CD4-positive, alpha-beta T cell treated with Interleukin-2 at 100 ng/mL for 4 hours (primary cell): ENCODE data around the gene KLB.
A peak's percentile ranks its signal among the peaks of the same experiment; 100 is the strongest.
"Not testable (repeated sequence)": the region's sequence is repeated elsewhere in the genome, so short reads cannot be mapped to it uniquely, and the experiment has no call there.

Experiments used
- DNase-seq: peaks from one replicate; pipeline ENCODE4 v3.0.0-alpha.2; 2020; ENCODE audit warnings: low spot score

The KLB gene

GRCh38 chr4:39406763-39407583 lies at the start of gene KLB:
KLB (plus strand) TSS chr4:39406930; CDS start chr4:39406950, 20 bp downstream.
- DNase-seq, result no peak

DNA sequence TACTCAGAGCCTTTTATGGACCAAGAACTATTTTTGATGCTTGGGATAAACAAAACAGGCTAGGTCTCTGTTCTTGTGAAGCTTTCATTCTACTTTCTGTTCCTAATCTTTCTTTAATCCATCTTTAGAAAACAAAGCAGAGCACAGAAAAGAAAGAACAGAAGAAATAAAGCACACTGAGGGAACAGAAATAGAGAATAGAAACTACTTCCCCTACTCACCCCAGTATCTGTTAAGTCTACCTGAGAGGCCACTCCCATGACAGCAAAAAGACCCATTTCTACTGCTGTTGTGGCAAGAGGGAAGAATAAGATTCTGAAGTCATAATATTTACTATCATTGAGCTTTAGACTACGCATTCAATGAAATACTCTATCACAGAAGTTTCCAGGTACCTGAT lies 49.7 kb upstream of the KLB start:
- no peak for DNase-seq

GRCh38 chr4:39360611-39361010 lies 46.1 kb upstream of the KLB start:
- DNase-seq, result not testable (repeated sequence)

DNA sequence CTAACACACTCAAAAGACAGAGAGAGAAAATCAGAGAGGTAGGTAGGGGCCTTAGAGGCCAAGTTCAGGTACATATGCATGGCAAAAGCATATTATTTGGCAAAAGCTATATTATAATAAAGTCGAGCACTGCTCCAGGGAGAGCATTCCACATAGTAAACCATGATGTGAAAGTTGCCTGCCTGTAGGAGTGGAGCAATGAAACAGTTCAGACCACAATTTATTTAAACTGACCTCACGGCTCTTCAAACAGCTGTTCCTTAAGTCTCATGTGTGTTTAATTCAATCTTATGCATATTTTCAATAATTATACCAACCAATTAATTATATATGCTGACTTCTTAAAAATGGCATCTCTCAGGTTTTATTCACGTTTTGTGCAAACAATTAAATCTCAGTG lies 43.9 kb upstream of the KLB start:
- no peak for DNase-seq

DNA sequence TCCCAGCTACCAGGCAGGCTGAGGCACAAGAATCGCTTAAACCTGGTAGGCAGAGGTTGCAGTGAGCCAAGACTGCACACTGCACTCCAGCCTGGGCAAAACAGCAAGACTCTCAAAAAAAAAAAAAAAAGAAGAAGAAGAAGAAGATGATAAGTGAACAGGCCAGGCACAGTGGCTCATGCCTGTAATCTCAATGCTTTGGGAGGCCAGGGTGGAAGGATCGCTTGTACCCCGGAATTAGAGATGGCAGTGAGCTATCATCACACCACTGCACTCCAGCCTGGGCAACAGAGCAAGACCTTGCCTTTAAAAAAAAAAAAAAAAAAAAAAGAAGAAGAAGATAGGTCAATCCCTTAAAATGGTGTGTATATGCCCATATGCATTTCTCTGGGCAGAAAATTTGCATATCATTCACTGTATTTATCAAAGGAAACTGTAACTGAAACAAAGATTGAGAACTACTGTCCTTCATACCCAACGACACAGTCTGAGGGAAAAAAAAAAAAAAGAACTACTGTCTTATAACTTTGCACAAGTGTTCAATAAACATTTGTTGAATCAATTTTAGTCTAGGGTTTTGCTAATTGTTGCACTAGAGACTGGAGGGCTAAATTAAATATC lies 42.8 kb upstream of the KLB start:
- no peak for DNase-seq

GRCh38 chr4:39365360-39365759 lies 41.4 kb upstream of the KLB start:
- DNase-seq, result no peak

- peak; percentile 91 for DNase-seq
Observed at GRCh38 chr4:39365830-39366771, 40.6 kb upstream of the KLB start, which contains the start of gene RFC1. RFC1 (minus strand) TSS chr4:39366362; CDS start chr4:39366241, 121 bp downstream.

GRCh38 chr4:39367166-39367565 lies 39.6 kb upstream of the KLB start:
- DNase-seq, result no peak

DNA sequence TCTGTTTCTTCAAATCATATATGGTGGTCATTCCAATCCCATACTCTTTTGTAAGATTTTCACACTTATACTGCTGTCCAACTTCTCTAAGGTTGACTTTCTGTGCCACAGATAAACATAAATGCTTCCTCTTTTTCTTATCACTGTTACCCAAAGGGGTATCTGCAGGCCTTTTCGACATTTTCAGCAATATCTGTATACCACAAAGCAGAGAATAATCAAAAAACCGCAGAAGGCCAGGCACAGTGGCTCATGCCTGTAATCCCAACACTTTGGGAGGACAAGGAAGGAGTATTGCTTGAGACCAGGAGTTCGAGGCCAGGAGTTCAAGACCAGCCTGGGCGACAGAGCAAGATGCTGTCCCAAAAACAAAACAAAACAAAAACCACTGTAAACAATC lies 37.4 kb upstream of the KLB start:
- DNase-seq, result no peak

GRCh38 chr4:39371209-39371608 lies 35.5 kb upstream of the KLB start:
- DNase-seq, result not testable (repeated sequence)

DNA sequence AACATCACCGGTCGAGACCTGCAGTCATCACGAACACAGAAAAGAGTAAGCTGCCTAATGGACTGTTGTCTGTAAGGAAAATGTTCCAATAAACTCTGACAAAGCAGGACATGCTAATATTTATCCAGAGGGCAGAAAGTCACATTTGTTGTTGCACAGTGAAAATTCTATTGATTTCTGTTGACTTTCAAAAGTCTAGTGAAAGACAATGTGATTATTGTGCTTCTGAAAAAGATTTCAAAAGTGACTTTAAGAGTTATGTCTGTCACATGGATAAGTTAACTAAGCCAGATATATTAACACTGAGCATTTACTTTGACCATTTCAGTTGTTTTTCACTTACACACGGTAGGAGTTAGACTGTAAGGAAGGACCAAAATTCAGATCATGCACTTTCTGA lies 31.3 kb upstream of the KLB start:
- DNase-seq, result no peak

DNA sequence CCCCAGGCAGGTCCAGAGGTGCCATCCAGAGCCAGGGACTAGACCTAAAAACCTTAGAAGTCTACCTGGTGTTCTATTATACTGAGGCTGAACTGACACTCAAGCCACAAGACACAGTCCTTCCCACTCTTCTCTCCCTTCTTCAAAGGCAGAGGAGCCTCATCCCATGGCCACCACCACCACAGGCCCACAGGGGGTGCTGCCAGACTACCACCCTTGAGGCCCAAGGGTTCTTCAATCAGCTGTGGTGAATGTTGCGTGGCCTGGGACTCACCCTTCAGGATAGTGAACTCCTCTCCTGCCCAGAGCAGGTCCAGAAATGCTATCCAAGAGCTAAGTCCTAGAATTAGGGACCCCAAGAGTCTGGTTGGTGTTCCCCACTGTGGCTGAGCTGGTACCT lies 23.0 kb upstream of the KLB start:
- no peak for DNase-seq

DNA sequence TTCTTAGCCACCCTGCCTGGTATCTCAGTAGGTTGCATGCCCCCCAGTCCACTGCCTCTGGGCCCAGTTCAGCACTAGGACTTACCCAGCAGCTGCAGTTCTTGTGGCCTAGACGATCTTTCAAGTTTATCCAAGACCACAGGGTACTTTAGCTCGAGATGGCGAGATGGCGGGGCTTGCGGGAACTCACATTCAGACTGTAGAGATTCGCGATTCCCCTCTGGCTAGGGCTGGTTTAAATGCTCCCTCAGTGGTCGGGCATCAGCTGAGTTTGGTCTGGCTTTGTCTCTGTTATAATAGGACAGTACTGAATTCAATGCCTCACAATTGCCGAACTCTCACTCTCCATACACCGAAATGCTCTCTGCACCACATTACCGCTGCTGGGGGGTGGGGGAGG lies 22.2 kb upstream of the KLB start:
- DNase-seq, result no peak

GRCh38 chr4:39390603-39391002 lies 16.1 kb upstream of the KLB start:
- DNase-seq, result no peak

DNA sequence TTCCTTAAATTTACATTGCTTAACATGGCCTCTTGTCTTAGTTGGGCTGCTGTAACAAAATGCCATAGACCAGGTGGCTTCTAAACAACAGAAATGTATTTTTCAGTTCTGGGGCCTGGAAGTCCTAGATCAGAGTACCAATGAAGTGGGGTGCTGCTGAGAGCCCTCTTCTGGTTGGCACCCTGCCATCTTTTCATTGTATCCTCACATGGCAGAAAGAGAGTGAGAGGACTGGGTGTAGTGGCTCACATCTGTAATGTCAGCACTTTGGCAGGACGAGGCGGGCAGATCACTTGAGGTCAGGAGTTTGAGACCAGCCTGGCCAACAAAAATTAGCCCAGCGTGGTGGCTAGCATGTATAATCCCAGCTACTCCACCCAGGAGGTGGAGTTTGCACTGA lies 12.0 kb upstream of the KLB start:
- DNase-seq, result no peak

- DNase-seq, result not testable (repeated sequence)
Observed at GRCh38 chr4:39401640-39402039, 5.1 kb upstream of the KLB start.

GRCh38 chr4:39407584-39407885 lies 805 bp downstream of the KLB start:
- no peak for DNase-seq

- DNase-seq, result no peak
Observed at GRCh38 chr4:39410415-39410814, 3.7 kb downstream of the KLB start.

GRCh38 chr4:39411561-39411960 lies 4.8 kb downstream of the KLB start:
- DNase-seq, result not testable (repeated sequence)

DNA sequence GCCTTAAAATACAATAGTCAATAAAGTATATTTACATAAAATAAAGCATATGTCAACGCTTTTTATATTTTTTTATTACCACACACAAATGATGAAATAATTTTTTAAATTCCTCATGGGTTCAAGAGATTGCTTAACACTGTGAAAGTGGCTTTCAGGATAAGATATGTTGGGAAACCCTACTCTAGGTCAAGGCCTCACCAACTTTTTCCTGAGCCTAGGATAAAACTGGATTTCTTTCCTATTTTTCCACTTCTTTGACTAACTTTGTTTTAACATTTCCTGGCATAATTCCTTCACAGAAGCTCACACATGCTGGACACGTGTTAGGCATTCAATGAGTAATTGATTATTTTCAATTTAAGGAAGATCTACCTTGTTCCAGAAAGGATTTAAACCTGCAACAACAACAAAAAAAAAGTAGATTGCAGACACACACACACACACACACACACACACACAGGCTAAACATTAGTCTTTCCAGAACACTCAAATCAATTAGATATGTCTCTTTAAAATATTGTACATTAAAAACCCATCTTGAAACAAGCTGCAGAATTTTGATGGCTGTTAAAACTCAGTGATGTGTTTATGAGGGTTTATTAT lies 9.1 kb downstream of the KLB start:
- no peak for DNase-seq

DNA sequence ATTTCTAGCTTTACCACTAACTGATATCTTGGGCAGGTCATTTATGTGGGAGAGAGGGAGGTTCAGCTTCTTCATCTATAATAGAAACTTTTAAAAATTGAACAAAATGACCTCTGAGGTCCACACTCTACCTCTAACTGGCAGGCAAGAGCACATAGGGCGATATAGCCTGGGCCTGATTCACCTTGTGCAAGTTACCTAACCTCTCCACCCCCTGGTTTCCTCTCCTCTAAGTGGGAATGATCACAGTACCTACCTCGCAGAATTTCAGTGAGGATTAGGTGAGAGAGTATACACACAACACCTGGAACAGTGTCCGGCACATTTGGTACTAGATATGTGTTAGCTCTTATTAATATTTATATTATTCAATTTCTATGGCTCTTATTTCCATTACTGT lies 15.5 kb downstream of the KLB start:
- DNase-seq, result no peak

DNA sequence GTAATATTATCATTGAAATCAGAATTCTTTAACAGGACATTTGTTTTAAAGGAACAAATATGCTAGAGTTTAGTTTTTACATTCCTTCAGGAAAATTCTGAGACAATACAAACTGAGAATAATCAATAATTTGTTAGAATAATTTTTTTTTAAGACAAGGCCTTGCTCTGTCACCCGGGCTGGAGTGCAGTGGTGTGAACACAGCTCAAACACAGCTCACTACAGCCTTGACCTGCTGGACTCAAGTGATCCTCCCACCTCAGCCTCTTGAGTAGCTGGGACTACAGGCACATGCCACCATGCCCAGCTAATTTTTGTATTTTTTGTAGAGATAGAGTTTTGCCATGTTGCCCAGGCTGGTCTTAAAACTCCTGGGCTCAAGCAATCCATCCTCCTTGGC lies 18.6 kb downstream of the KLB start:
- DNase-seq, result not testable (repeated sequence)
